ENCODE measurements around the gene GULP1.
"Not testable (repeated sequence)": the region's sequence is repeated elsewhere in the genome, so short reads cannot be mapped to it uniquely, and the experiment has no call there.

Gene GULP1

GRCh38 chr2:188282907-188283306 lies 8.8 kb upstream of the GULP1 start:
- Histone ChIP-seq H3K4me1 (ENCODE audit: control insufficient read depth, insufficient read depth, low read length) (no peaks in the 10 kb centered on the region), H3K4me3 (ENCODE audit: low read depth, low read length) (no peak overlapping the region), H3K36me3 (ENCODE audit: control insufficient read depth in 2 of 2, insufficient read depth in 1 of 2, low read length in 2 of 2) (no peaks in the 10 kb centered on the region), H3K9me3 (ENCODE audit: control insufficient read depth, insufficient read depth, low read depth, low read length) (no peaks in the 10 kb centered on the region), H3K27ac (ENCODE audit: extremely low read depth, low read depth, low read length) (no peak overlapping the region)
- ChIA-PET CTCF (interaction anchor here (0.7 kb wide), 1 partner anchor 9 kb away, joined by 3 read pairs; the partner anchor contains the start of gene GULP1), POLR2A (interaction anchor here (0.8 kb wide), 1 partner anchor 10 kb away, joined by 3 read pairs; no protein-coding TSS in a partner anchor)
- TF ChIP-seq ZNF701 (tag by site-specific recombination; IDR thresholded peaks at IDR 0.05) (no peak), ZNF26 (tag by site-specific recombination; IDR thresholded peaks at IDR 0.05) (no peak), ZBTB7A (tag by site-specific recombination; IDR thresholded peaks at IDR 0.05; ENCODE audit: low read depth) (no peak), SETDB1 (IDR thresholded peaks at IDR 0.05; ENCODE audit: insufficient read length, low read length) (peak; percentile 72), ZNF473 (tag by site-specific recombination; IDR thresholded peaks at IDR 0.05) (no peak), ZBTB11 (tag by site-specific recombination; conservative IDR thresholded peaks at IDR 0.05; ENCODE audit: low read depth) (no peak), ZNF510 (tag by site-specific recombination; IDR thresholded peaks at IDR 0.05; ENCODE audit: insufficient replicate concordance) (no peak), ZSCAN23 (tag by site-specific recombination; IDR thresholded peaks at IDR 0.05) (no peak)

GRCh38 chr2:188284251-188284650 lies 7.4 kb upstream of the GULP1 start:
- H3K36me3 ChIP-seq (ENCODE audit: control insufficient read depth in 2 of 2, insufficient read depth in 1 of 2, low read length in 2 of 2); H3K9me3 ChIP-seq (ENCODE audit: control insufficient read depth, insufficient read depth, low read depth, low read length); H3K27ac ChIP-seq (ENCODE audit: extremely low read depth, low read depth, low read length); CTCF ChIA-PET; POLR2A ChIA-PET; H3K4me3 ChIP-seq (ENCODE audit: low read depth, low read length); H3K4me1 ChIP-seq (ENCODE audit: control insufficient read depth, insufficient read depth, low read length): not testable (repeated sequence)

- POLR2A ChIA-PET: no interaction called here
- H3K36me3 ChIP-seq (ENCODE audit: control insufficient read depth in 2 of 2, insufficient read depth in 1 of 2, low read length in 2 of 2): no peaks in the 10 kb centered on the region
- no peak overlapping the region for H3K27ac ChIP-seq (ENCODE audit: extremely low read depth, low read depth, low read length)
- no peaks in the 10 kb centered on the region for H3K4me1 ChIP-seq (ENCODE audit: control insufficient read depth, insufficient read depth, low read length)
- no peak for TF ChIP-seq ZIC2 (tag by site-specific recombination; IDR thresholded peaks at IDR 0.05)
- no peak for TF ChIP-seq ZNF10 (tag by site-specific recombination; IDR thresholded peaks at IDR 0.05)
- no peak for TF ChIP-seq SCRT2 (tag by site-specific recombination; IDR thresholded peaks at IDR 0.05)
- no peak for TF ChIP-seq ZNF639 (tag by site-specific recombination; IDR thresholded peaks at IDR 0.05)
- TF ChIP-seq ZFP37 (tag by site-specific recombination; IDR thresholded peaks at IDR 0.05): no peak
- no peak for TF ChIP-seq ZNF692 (tag by site-specific recombination; IDR thresholded peaks at IDR 0.05)
- no peak for TF ChIP-seq ZNF341 (tag by site-specific recombination; IDR thresholded peaks at IDR 0.05; ENCODE audit: low read depth)
- TF ChIP-seq KLF10 (tag by site-specific recombination; IDR thresholded peaks at IDR 0.05): no peak
- TF ChIP-seq ZNF354C (tag by site-specific recombination; IDR thresholded peaks at IDR 0.05; ENCODE audit: borderline replicate concordance, low read depth): no peak
- no peak for TF ChIP-seq TRIM28 (IDR thresholded peaks at IDR 0.05; ENCODE audit: borderline replicate concordance, low read length)
- TF ChIP-seq ZNF843 (tag by site-specific recombination; IDR thresholded peaks at IDR 0.05): no peak
- no peak for TF ChIP-seq HOXC10 (CRISPR knock-in tag; IDR thresholded peaks at IDR 0.05)
- TF ChIP-seq ZNF473 (tag by site-specific recombination; IDR thresholded peaks at IDR 0.05): no peak
- TF ChIP-seq ZEB2 (tag by site-specific recombination; IDR thresholded peaks at IDR 0.05): no peak
- TF ChIP-seq ZNF350 (tag by site-specific recombination; IDR thresholded peaks at IDR 0.05): no peak
- no peak for TF ChIP-seq HOXD13 (CRISPR knock-in tag; IDR thresholded peaks at IDR 0.05; ENCODE audit: borderline replicate concordance)
- no peak for TF ChIP-seq ZNF26 (tag by site-specific recombination; IDR thresholded peaks at IDR 0.05)
- no peak for TF ChIP-seq ZNF560 (tag by site-specific recombination; IDR thresholded peaks at IDR 0.05; ENCODE audit: borderline replicate concordance)
- no peaks in the 10 kb centered on the region for H3K9me3 ChIP-seq (ENCODE audit: control insufficient read depth, insufficient read depth, low read depth, low read length)
- CTCF ChIA-PET: no interaction called here
- no peak overlapping the region for H3K4me3 ChIP-seq (ENCODE audit: low read depth, low read length)
Measured at GRCh38 chr2:188285049-188285448, 6.6 kb upstream of the GULP1 start.

Measured in HEK293 (cell line).